ENCODE measurements around the gene FOXN4. TPM values are rescaled to one million over a fixed set of nuclear protein-coding genes. Genes with fewer than 3 reads are reported as not detected.

The FOXN4 gene
- total RNA-seq, 1 experiment from 2014 or later, result 0.37 TPM

DNA sequence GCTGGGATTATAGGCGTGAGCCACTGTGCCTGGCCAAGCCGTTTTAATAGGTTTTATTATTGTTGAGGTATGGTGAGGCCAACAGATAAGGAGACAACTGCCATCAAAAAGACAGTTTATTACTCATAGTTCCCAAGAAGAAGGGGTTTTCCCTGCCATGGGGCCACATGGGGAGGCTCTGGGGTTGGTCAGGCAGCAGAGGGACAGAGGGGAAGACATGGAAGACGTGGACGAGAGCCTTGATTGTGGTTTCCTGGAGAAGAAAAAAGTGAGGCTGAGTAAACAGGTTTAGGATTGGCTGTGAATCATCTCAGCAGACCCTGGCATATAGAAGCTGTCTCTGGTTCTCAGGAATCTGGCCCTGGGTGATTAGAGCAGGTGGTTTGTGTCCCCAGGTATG, 69.9 kb downstream of the FOXN4 start:
- ChIA-PET POLR2A (no interaction called here), CTCF (interaction anchor here (0.8 to 1.4 kb wide), 3 partner anchors 25 to 155 kb away, joined by 3 to 4 read pairs (median 3); no protein-coding TSS in a partner anchor)
- Mint-ChIP-seq H3K27ac (no peak overlapping the region; the same call in 1 of the 2 replicates), H3K27me3 (ENCODE audit: low read depth) (no peaks in the 10 kb centered on the region), H3K9me3 (no peaks in the 10 kb centered on the region), H3K4me3 (no peak overlapping the region), H3K4me1 (no peaks in the 10 kb centered on the region), H3K36me3 (peaks cover 11% of the 10 kb centered on the region)
- no peak for TF ChIP-seq ZNF138 (CRISPR knock-in tag; conservative IDR thresholded peaks at IDR 0.05)
- no peak for TF ChIP-seq GTF2I (CRISPR knock-in tag; conservative IDR thresholded peaks at IDR 0.05)
- no peak for TF ChIP-seq ZBTB21 (CRISPR knock-in tag; IDR thresholded peaks at IDR 0.05; ENCODE audit: borderline replicate concordance)
- TF ChIP-seq, protein P1, sequence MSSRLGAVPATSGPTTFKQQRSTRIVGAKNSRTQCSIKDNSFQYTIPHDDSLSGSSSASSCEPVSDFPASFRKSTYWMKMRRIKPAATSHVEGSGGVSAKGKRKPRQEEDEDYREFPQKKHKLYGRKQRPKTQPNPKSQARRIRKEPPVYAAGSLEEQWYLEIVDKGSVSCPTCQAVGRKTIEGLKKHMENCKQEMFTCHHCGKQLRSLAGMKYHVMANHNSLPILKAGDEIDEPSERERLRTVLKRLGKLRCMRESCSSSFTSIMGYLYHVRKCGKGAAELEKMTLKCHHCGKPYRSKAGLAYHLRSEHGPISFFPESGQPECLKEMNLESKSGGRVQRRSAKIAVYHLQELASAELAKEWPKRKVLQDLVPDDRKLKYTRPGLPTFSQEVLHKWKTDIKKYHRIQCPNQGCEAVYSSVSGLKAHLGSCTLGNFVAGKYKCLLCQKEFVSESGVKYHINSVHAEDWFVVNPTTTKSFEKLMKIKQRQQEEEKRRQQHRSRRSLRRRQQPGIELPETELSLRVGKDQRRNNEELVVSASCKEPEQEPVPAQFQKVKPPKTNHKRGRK (CRISPR knock-in tag; IDR thresholded peaks at IDR 0.05; ENCODE audit: borderline replicate concordance), result no peak
- no peak for TF ChIP-seq NR2C2 (CRISPR knock-in tag; IDR thresholded peaks at IDR 0.05)
- TF ChIP-seq ZNF396 (CRISPR knock-in tag; IDR thresholded peaks at IDR 0.05; ENCODE audit: borderline replicate concordance), result no peak
- TF ChIP-seq, protein P2, sequence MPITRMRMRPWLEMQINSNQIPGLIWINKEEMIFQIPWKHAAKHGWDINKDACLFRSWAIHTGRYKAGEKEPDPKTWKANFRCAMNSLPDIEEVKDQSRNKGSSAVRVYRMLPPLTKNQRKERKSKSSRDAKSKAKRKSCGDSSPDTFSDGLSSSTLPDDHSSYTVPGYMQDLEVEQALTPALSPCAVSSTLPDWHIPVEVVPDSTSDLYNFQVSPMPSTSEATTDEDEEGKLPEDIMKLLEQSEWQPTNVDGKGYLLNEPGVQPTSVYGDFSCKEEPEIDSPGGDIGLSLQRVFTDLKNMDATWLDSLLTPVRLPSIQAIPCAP (CRISPR knock-in tag; IDR thresholded peaks at IDR 0.05), result no peak
- TF ChIP-seq ZNF317 (CRISPR knock-in tag; IDR thresholded peaks at IDR 0.05; ENCODE audit: borderline replicate concordance, low read depth), result no peak
- TF ChIP-seq, protein P3, sequence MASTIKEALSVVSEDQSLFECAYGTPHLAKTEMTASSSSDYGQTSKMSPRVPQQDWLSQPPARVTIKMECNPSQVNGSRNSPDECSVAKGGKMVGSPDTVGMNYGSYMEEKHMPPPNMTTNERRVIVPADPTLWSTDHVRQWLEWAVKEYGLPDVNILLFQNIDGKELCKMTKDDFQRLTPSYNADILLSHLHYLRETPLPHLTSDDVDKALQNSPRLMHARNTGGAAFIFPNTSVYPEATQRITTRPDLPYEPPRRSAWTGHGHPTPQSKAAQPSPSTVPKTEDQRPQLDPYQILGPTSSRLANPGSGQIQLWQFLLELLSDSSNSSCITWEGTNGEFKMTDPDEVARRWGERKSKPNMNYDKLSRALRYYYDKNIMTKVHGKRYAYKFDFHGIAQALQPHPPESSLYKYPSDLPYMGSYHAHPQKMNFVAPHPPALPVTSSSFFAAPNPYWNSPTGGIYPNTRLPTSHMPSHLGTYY (CRISPR knock-in tag; IDR thresholded peaks at IDR 0.05), result no peak
- TF ChIP-seq, protein P4, sequence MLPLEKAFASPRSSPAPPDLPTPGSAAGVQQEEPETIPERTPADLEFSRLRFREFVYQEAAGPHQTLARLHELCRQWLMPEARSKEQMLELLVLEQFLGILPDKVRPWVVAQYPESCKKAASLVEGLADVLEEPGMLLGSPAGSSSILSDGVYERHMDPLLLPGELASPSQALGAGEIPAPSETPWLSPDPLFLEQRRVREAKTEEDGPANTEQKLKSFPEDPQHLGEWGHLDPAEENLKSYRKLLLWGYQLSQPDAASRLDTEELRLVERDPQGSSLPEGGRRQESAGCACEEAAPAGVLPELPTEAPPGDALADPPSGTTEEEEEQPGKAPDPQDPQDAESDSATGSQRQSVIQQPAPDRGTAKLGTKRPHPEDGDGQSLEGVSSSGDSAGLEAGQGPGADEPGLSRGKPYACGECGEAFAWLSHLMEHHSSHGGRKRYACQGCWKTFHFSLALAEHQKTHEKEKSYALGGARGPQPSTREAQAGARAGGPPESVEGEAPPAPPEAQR (CRISPR knock-in tag; IDR thresholded peaks at IDR 0.05), result no peak
- TF ChIP-seq TEAD4 (CRISPR knock-in tag; IDR thresholded peaks at IDR 0.05), result no peak
- TF ChIP-seq, protein P5, sequence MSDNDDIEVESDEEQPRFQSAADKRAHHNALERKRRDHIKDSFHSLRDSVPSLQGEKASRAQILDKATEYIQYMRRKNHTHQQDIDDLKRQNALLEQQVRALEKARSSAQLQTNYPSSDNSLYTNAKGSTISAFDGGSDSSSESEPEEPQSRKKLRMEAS (CRISPR knock-in tag; IDR thresholded peaks at IDR 0.05), result no peak
- TF ChIP-seq NFE2L1 (CRISPR knock-in tag; IDR thresholded peaks at IDR 0.05), result no peak
- TF ChIP-seq, protein P6, sequence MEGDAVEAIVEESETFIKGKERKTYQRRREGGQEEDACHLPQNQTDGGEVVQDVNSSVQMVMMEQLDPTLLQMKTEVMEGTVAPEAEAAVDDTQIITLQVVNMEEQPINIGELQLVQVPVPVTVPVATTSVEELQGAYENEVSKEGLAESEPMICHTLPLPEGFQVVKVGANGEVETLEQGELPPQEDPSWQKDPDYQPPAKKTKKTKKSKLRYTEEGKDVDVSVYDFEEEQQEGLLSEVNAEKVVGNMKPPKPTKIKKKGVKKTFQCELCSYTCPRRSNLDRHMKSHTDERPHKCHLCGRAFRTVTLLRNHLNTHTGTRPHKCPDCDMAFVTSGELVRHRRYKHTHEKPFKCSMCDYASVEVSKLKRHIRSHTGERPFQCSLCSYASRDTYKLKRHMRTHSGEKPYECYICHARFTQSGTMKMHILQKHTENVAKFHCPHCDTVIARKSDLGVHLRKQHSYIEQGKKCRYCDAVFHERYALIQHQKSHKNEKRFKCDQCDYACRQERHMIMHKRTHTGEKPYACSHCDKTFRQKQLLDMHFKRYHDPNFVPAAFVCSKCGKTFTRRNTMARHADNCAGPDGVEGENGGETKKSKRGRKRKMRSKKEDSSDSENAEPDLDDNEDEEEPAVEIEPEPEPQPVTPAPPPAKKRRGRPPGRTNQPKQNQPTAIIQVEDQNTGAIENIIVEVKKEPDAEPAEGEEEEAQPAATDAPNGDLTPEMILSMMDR (IDR thresholded peaks at IDR 0.05), result no peak
- TF ChIP-seq ZNF219 (CRISPR knock-in tag; IDR thresholded peaks at IDR 0.05; ENCODE audit: borderline replicate concordance), result no peak
- no peak for TF ChIP-seq IRF2 (CRISPR knock-in tag; IDR thresholded peaks at IDR 0.05; ENCODE audit: borderline replicate concordance, low read depth)
- TF ChIP-seq, protein P7, sequence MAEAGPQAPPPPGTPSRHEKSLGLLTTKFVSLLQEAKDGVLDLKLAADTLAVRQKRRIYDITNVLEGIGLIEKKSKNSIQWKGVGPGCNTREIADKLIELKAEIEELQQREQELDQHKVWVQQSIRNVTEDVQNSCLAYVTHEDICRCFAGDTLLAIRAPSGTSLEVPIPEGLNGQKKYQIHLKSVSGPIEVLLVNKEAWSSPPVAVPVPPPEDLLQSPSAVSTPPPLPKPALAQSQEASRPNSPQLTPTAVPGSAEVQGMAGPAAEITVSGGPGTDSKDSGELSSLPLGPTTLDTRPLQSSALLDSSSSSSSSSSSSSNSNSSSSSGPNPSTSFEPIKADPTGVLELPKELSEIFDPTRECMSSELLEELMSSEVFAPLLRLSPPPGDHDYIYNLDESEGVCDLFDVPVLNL (CRISPR knock-in tag; IDR thresholded peaks at IDR 0.05; ENCODE audit: borderline replicate concordance, low read depth), result no peak
- no peak for TF ChIP-seq ZNF416 (CRISPR knock-in tag; IDR thresholded peaks at IDR 0.05)
- TF ChIP-seq, protein P8, sequence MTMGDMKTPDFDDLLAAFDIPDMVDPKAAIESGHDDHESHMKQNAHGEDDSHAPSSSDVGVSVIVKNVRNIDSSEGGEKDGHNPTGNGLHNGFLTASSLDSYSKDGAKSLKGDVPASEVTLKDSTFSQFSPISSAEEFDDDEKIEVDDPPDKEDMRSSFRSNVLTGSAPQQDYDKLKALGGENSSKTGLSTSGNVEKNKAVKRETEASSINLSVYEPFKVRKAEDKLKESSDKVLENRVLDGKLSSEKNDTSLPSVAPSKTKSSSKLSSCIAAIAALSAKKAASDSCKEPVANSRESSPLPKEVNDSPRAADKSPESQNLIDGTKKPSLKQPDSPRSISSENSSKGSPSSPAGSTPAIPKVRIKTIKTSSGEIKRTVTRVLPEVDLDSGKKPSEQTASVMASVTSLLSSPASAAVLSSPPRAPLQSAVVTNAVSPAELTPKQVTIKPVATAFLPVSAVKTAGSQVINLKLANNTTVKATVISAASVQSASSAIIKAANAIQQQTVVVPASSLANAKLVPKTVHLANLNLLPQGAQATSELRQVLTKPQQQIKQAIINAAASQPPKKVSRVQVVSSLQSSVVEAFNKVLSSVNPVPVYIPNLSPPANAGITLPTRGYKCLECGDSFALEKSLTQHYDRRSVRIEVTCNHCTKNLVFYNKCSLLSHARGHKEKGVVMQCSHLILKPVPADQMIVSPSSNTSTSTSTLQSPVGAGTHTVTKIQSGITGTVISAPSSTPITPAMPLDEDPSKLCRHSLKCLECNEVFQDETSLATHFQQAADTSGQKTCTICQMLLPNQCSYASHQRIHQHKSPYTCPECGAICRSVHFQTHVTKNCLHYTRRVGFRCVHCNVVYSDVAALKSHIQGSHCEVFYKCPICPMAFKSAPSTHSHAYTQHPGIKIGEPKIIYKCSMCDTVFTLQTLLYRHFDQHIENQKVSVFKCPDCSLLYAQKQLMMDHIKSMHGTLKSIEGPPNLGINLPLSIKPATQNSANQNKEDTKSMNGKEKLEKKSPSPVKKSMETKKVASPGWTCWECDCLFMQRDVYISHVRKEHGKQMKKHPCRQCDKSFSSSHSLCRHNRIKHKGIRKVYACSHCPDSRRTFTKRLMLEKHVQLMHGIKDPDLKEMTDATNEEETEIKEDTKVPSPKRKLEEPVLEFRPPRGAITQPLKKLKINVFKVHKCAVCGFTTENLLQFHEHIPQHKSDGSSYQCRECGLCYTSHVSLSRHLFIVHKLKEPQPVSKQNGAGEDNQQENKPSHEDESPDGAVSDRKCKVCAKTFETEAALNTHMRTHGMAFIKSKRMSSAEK (CRISPR knock-in tag; IDR thresholded peaks at IDR 0.05; ENCODE audit: borderline replicate concordance), result no peak
- TF ChIP-seq, protein P9, sequence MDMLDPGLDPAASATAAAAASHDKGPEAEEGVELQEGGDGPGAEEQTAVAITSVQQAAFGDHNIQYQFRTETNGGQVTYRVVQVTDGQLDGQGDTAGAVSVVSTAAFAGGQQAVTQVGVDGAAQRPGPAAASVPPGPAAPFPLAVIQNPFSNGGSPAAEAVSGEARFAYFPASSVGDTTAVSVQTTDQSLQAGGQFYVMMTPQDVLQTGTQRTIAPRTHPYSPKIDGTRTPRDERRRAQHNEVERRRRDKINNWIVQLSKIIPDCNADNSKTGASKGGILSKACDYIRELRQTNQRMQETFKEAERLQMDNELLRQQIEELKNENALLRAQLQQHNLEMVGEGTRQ (CRISPR knock-in tag; IDR thresholded peaks at IDR 0.05), result no peak
- ATAC-seq (no peak), DNase-seq (ENCODE audit: low spot score) (no peak)

All from WTC11 (cell line).